K562 (cell line): ENCODE data around the gene HTR3E. TPM values are rescaled to one million over a fixed set of nuclear protein-coding genes. Genes with fewer than 3 reads are reported as not detected.

Source experiments
- ATAC-seq: fragments of 200-7000 bp; cut with Tn5 transposase; 3 replicates; pipeline ENCODE4 v1.9.1; 2020; ENCODE audit warnings: moderate library complexity
- BruUV-seq: library from RNA; stranded (reverse); fragments of 400-500 nt; replicated peaks from 2 replicates; lab custom pipeline; 2021; lab: Mats Ljungman, UMichigan
- CTCF ChIA-PET: fragments of 300-600 bp; formaldehyde crosslinking; extraction: SDS; loops from one replicate; lab custom pipeline; 2021; ENCODE audit warnings: low intra/inter-chr PET ratio; lab: Yijun Ruan, JAX
- POLR2A ChIA-PET: fragments of 300-600, 350-650 bp; sonication (Branson Sonifier 250); formaldehyde crosslinking; extraction: SDS; loops from one replicate; lab custom pipeline; 2021; ENCODE audit warnings: antibody characterized with exemption, inconsistent platforms; lab: Yijun Ruan, JAX
- DNase-seq, 4 experiments: peaks; one replicate each; pipeline versions ENCODE4 v3.0.0 to v3.0.0-alpha.2; 2011 to 2018; ENCODE audit warnings: low spot score in 3 of 4, mixed read lengths in 3 of 4; ENCODE audit errors: extremely low read depth in 1 of 4
- FAIRE-seq: peaks from 2 replicates; lab custom pipeline; 2011; peaks lifted over from hg19 to GRCh38; lab: Jason Lieb, UNC
- H2AFZ ChIP-seq: 2 replicates; pipeline ENCODE4 v1.6.0; 2011; ENCODE audit warnings: low read depth, low read length, control low read depth, inconsistent platforms
- H3K27ac ChIP-seq: fragments of 200-600 bp; 3 replicates; pipeline ENCODE4 v1.8.0; 2011; ENCODE audit warnings: low read depth, mild to moderate bottlenecking, control low read depth, inconsistent platforms, low read length, moderate library complexity, mixed read lengths; ENCODE audit errors: extremely low read depth
- H3K27me3 ChIP-seq, 2 experiments: fragments of 300-600 bp in 1 of 2; 2 replicates in 1 of 2; 3 replicates in 1 of 2; pipeline versions ENCODE4 v1.6.0 to v1.8.0; 2011; ENCODE audit warnings: inconsistent platforms in 2 of 2, low read length in 2 of 2, mild to moderate bottlenecking in 1 of 2, mixed read lengths in 1 of 2, moderate library complexity in 1 of 2; ENCODE audit not compliant: control insufficient read depth in 2 of 2, insufficient read depth in 2 of 2
- H3K36me3 ChIP-seq: fragments of 300-600 bp; 3 replicates; pipeline ENCODE4 v1.8.0; 2011; ENCODE audit warnings: mild to moderate bottlenecking, low read length, inconsistent platforms; ENCODE audit not compliant: control insufficient read depth, insufficient read depth
- H3K4me1 ChIP-seq, 2 experiments: fragments of 200-600 bp in 1 of 2; replicated peaks in 1 of 2; 2 replicates in 1 of 2; 3 replicates in 1 of 2; pipeline versions ENCODE4 v1.5.1 to v1.8.0; 2011; ENCODE audit warnings: inconsistent platforms in 2 of 2, low read length in 2 of 2, mild to moderate bottlenecking in 1 of 2, mixed read lengths in 1 of 2, moderate library complexity in 1 of 2; ENCODE audit not compliant: control insufficient read depth in 2 of 2, insufficient read depth in 2 of 2
- H3K4me2 ChIP-seq: 2 replicates; pipeline ENCODE4 v1.6.1; 2011; ENCODE audit warnings: low read length, control low read depth, inconsistent platforms, mixed read lengths; ENCODE audit not compliant: insufficient read depth
- H3K4me3 ChIP-seq: fragments of 200-600 bp; sonication (generic), shearing (Covaris generic); 2 replicates; pipeline ENCODE4 v1.5.1; 2016; ENCODE audit warnings: control low read depth, inconsistent platforms
- H3K79me2 ChIP-seq: fragments of 200-600 bp; 3 replicates; pipeline ENCODE4 v1.8.0; 2011; ENCODE audit warnings: low read length, inconsistent platforms; ENCODE audit not compliant: control insufficient read depth, insufficient read depth
- H3K9ac ChIP-seq, 2 experiments: 2 replicates each; pipeline versions ENCODE4 v1.6.0 to v1.6.1; 2011; ENCODE audit warnings: low read depth in 2 of 2, low read length in 2 of 2, control low read depth in 1 of 2, inconsistent platforms in 1 of 2, mild to moderate bottlenecking in 1 of 2, mixed read lengths in 1 of 2; ENCODE audit not compliant: insufficient read depth in 1 of 2
- H3K9me1 ChIP-seq: one replicate; pipeline ENCODE4 v1.6.0; 2011; ENCODE audit warnings: inconsistent platforms, mild to moderate bottlenecking, low read length, moderate library complexity; ENCODE audit not compliant: control insufficient read depth, insufficient read depth
- H3K9me3 ChIP-seq: replicated peaks from 2 replicates; pipeline ENCODE4 v1.5.1; 2011; ENCODE audit warnings: low read depth, low read length, inconsistent platforms; ENCODE audit not compliant: control insufficient read depth, insufficient read depth
- H4K20me1 ChIP-seq: replicated peaks from 2 replicates; pipeline ENCODE4 v1.6.1; 2011; ENCODE audit warnings: low read length, inconsistent platforms, mixed read lengths; ENCODE audit not compliant: control insufficient read depth, insufficient read depth
- ARID3A ChIP-seq: IDR thresholded peaks from 2 replicates; pipeline ENCODE4 v1.6.1; 2012; ENCODE audit warnings: low read depth, low read length, improper control_type of control experiment, borderline replicate concordance
- CREB1 ChIP-seq, 2 experiments: sonication (generic) in 1 of 2; formaldehyde crosslinking in 1 of 2; IDR thresholded peaks; 2 replicates each; pipeline versions ENCODE4 v1.6.1 to v1.8.0; 2012 to 2022; ENCODE audit warnings: inconsistent platforms in 1 of 2, mild to moderate bottlenecking in 1 of 2, missing genetic modification reagents in 1 of 2, moderate library complexity in 1 of 2
- GTF2E2 ChIP-seq: fragments of 200-800 bp; sonication (Bioruptor generic); IDR thresholded peaks from 2 replicates; pipeline ENCODE4 v1.6.1; 2016; ENCODE audit warnings: missing genetic modification characterization, missing compliant biosample characterization
- ILF3 ChIP-seq: fragments of 450-650 bp; IDR thresholded peaks from 2 replicates; pipeline ENCODE4 v1.6.1; 2018; ENCODE audit warnings: antibody characterized with exemption, mild to moderate bottlenecking, moderate library complexity, borderline replicate concordance
- SIN3A ChIP-seq, 2 experiments: fragments of 150-350 bp in 1 of 2; IDR thresholded peaks; 2 replicates each; pipeline ENCODE4 v1.6.1; 2011 to 2016; ENCODE audit warnings: borderline replicate concordance in 2 of 2, low read depth in 2 of 2, low read length in 2 of 2, mild to moderate bottlenecking in 2 of 2, moderate library complexity in 2 of 2; ENCODE audit not compliant: control insufficient read depth in 1 of 2
- SLC30A9 ChIP-seq: fragments of 250-450 bp; sonication (Bioruptor Pico); IDR thresholded peaks from 2 replicates; pipeline ENCODE4 v1.8.0; 2022; ENCODE audit warnings: mild to moderate bottlenecking, moderate library complexity
- TRIM25 ChIP-seq: fragments of 450-650 bp; IDR thresholded peaks from 2 replicates; pipeline ENCODE4 v1.7.0; 2016; ENCODE audit warnings: borderline replicate concordance
- ZNF699 ChIP-seq: fragments of 250-450 bp; sonication (Bioruptor Pico); IDR thresholded peaks from 2 replicates; pipeline ENCODE4 v1.8.0; 2021; ENCODE audit warnings: mild to moderate bottlenecking, moderate library complexity; ENCODE audit not compliant: insufficient replicate concordance
- WGBS: fragments of 100-300 bp; shearing (Covaris generic); methylation state at CpG from one replicate; pipeline ENCODE4 v1.1.6; 2016; ENCODE audit warnings: low coverage, mixed read lengths; ENCODE audit not compliant: insufficient coverage; ENCODE audit errors: missing lambda C conversion rate; 5-methylcytosine and 5-hydroxymethylcytosine counted together
- in situ Hi-C: fragments of 300-500 bp; cut with MboI; formaldehyde crosslinking; loops from 4 replicates; pipeline ENCODE4 v1.15.0; 2018; ENCODE audit warnings: inconsistent platforms, mixed read lengths
- intact Hi-C: fragments of 100-400 bp; cut with micrococcal nuclease; formaldehyde crosslinking; loops from 2 replicates; pipeline ENCODE4 v1.14.2; 2022
- polyA plus RNA-seq, 8 experiments: library from polyadenylated mRNA; depleted of rRNA in 4 of 8; stranded (reverse) in 5 of 8; unstranded in 3 of 8; fragments of >200 nt; fragmentation: Nextera tagmentation in 2 of 8; fragmentation: Illumina TruSeq in 1 of 8; extraction: Ambion mirVana in 2 of 8; extraction: Trizol in 1 of 8; gene quantifications; 2 replicates each; pipeline versions ENCODE4 v1.2.1 to v1.2.3, GENCODE V29; 2011 to 2014; ENCODE audit warnings: inconsistent platforms in 1 of 8, missing spikeins in 1 of 8
- total RNA-seq, 7 experiments: library from RNA; depleted of rRNA in 6 of 7; stranded (reverse); fragments of >200 nt in 6 of 7; fragmentation: Illumina TruSeq in 2 of 7; extraction: Trizol in 2 of 7; gene quantifications; 2 replicates each; pipeline versions ENCODE4 v1.2.1 to v1.2.3, GENCODE V29; 2011 to 2021; ENCODE audit warnings: low replicate concordance in 1 of 7
- TF ChIP-seq, protein P1 (sequence below): fragments of 250-450 bp; sonication (Bioruptor Pico); IDR thresholded peaks from 2 replicates; pipeline ENCODE4 v1.8.0; 2021; ENCODE audit warnings: mild to moderate bottlenecking, moderate library complexity
- TF ChIP-seq, protein P2 (sequence below), 2 experiments: fragments of 450-650 bp; IDR thresholded peaks; 2 replicates each; pipeline ENCODE4 v1.6.1; 2016

Gene HTR3E
- total and polyA plus RNA-seq, 9 of the 15 experiments (the other 6 are each of a cell fraction or from before 2014, with no cell fraction given), result not detected

- intact Hi-C loops, result loop anchor here (2.0 to 5.0 kb wide), 4 partner anchors 20 to 113 kb away; partner anchors contain the start of genes ALG3, AP2M1, DVL3 and EEF1AKMT4
- in situ Hi-C loops, result no loop called here
- Histone ChIP-seq H3K36me3 (peaks cover 29% of the 10 kb centered on the region; the same call in 2 of the 3 replicates), H3K9me3 (no peaks in the 10 kb centered on the region), H3K79me2 (peaks cover 54% of the 10 kb centered on the region)
- ATAC-seq (peak; percentile 31), DNase-seq (no peak)
- POLR2A ChIA-PET, result interaction anchor here (0.6 to 3.9 kb wide), 12 partner anchors 10 to 250 kb away, joined by 3 to 48 read pairs (median 4); partner anchors contain the start of genes ABCC5, DVL3 and PARL
- WGBS, result under 1% methylated on average over 21 of the region's 21 CpGs
- CTCF ChIA-PET, result no interaction called here
- BruUV-seq, result TSS peak; percentile 90
- TF ChIP-seq, protein P1, sequence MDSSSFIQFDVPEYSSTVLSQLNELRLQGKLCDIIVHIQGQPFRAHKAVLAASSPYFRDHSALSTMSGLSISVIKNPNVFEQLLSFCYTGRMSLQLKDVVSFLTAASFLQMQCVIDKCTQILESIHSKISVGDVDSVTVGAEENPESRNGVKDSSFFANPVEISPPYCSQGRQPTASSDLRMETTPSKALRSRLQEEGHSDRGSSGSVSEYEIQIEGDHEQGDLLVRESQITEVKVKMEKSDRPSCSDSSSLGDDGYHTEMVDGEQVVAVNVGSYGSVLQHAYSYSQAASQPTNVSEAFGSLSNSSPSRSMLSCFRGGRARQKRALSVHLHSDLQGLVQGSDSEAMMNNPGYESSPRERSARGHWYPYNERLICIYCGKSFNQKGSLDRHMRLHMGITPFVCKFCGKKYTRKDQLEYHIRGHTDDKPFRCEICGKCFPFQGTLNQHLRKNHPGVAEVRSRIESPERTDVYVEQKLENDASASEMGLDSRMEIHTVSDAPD (CRISPR knock-in tag), result no peak
- peak; percentile 41; the same call in 1 of the 2 replicates for TF ChIP-seq GTF2E2 (tag)
- TF ChIP-seq ARID3A, result no peak
- TF ChIP-seq CREB1 (IDR thresholded peaks at IDR 0.05), result no peak
- TF ChIP-seq CREB1 (CRISPR knock-in tag; IDR thresholded peaks at IDR 0.05), result 0 out of 2 replicates have a peak, but pooled peaks have one; percentile 25
- TF ChIP-seq, protein P2, sequence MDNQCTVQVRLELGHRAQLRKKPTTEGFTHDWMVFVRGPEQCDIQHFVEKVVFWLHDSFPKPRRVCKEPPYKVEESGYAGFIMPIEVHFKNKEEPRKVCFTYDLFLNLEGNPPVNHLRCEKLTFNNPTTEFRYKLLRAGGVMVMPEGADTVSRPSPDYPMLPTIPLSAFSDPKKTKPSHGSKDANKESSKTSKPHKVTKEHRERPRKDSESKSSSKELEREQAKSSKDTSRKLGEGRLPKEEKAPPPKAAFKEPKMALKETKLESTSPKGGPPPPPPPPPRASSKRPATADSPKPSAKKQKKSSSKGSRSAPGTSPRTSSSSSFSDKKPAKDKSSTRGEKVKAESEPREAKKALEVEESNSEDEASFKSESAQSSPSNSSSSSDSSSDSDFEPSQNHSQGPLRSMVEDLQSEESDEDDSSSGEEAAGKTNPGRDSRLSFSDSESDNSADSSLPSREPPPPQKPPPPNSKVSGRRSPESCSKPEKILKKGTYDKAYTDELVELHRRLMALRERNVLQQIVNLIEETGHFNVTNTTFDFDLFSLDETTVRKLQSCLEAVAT (IDR thresholded peaks at IDR 0.05), result 0 out of 4 replicates have a peak, but pooled peaks of 1 of the 2 experiments have one; percentile 7
- TF ChIP-seq ZNF699, result no peak
- peak in 1 of 2 experiments; percentile 52; a peak in 1 of 4 replicates for TF ChIP-seq SIN3A (IDR thresholded peaks at IDR 0.05; ENCODE audit: borderline replicate concordance in 2 of 2, control insufficient read depth in 1 of 2, low read depth in 2 of 2, low read length in 2 of 2)
- no peak for TF ChIP-seq SLC30A9
- no peak for TF ChIP-seq TRIM25
- no peak for TF ChIP-seq ILF3
- TF ChIP-seq, all 486 proteins: peak for 4
- Histone ChIP-seq H3K27me3 (no peaks in the 10 kb centered on the region; a peak in 1 of 5 replicates), H3K9ac (peak overlapping the region; percentile 99 to 100), H3K4me2 (peak overlapping the region; percentile 100), H3K27ac (peak overlapping the region; percentile 92), H3K9me1 (no peaks in the 10 kb centered on the region), H4K20me1 (no peaks in the 10 kb centered on the region), H3K4me3 (peak overlapping the region; percentile 97), H2AFZ (peak overlapping the region; percentile 95), H3K4me1 (peaks cover 7 to 13% of the 10 kb centered on the region in 2 experiments; a peak in 4 of 5 replicates)
- no peak for FAIRE-seq
These were observed 37.9 kb downstream of the HTR3E start for GRCh38 chr3:184134746-184135148.
